Liver (tissue), 9 donors: ENCODE data around the gene ATG2B. TPM values are rescaled to one million over a fixed set of nuclear protein-coding genes. Genes with fewer than 3 reads are reported as not detected.

ENCODE experiments used
- DNase-seq: peaks from one replicate; pipeline ENCODE4 v3.0.0-alpha.2; 2017; ENCODE audit warnings: low spot score
- H3K27ac ChIP-seq, 2 donors: one replicate each; pipeline ENCODE4 v1.7.0; 2013; ENCODE audit warnings: inconsistent platforms in 2 of 2, low read length in 2 of 2, control low read depth in 1 of 2, low read depth in 1 of 2, mild to moderate bottlenecking in 1 of 2
- H3K27me3 ChIP-seq, 4 donors: one replicate each; pipeline versions ENCODE4 v1.6.1 to v1.7.0; 2013; ENCODE audit warnings: low read length in 3 of 4, inconsistent platforms in 1 of 4, mild to moderate bottlenecking in 1 of 4, moderate library complexity in 1 of 4; ENCODE audit not compliant: control insufficient read depth in 4 of 4, insufficient read depth in 4 of 4
- H3K36me3 ChIP-seq, 4 donors: one replicate each; pipeline versions ENCODE4 v1.6.1 to v1.7.0; 2013; ENCODE audit warnings: low read length in 3 of 4, mild to moderate bottlenecking in 3 of 4, low read depth in 1 of 4, moderate library complexity in 1 of 4; ENCODE audit not compliant: control insufficient read depth in 4 of 4, insufficient read depth in 3 of 4
- H3K4me1 ChIP-seq, 4 donors: one replicate each; pipeline versions ENCODE4 v1.6.1 to v1.7.0; 2013; ENCODE audit warnings: low read length in 3 of 4, mild to moderate bottlenecking in 3 of 4, moderate library complexity in 1 of 4; ENCODE audit not compliant: control insufficient read depth in 4 of 4, insufficient read depth in 4 of 4
- H3K4me3 ChIP-seq, 3 donors: one replicate each; pipeline versions ENCODE4 v1.6.1 to v1.7.0; 2013; ENCODE audit warnings: low read length in 3 of 3, control low read depth in 1 of 3, low read depth in 1 of 3, mild to moderate bottlenecking in 1 of 3
- H3K9ac ChIP-seq, 2 donors: one replicate each; pipeline ENCODE4 v1.7.0; 2013; ENCODE audit warnings: low read length in 2 of 2, mild to moderate bottlenecking in 2 of 2, moderate library complexity in 2 of 2, control low read depth in 1 of 2, low read depth in 1 of 2
- H3K9me3 ChIP-seq, 4 donors: one replicate each; pipeline versions ENCODE4 v1.6.1 to v1.7.0; 2013; ENCODE audit warnings: low read length in 3 of 4; ENCODE audit not compliant: control insufficient read depth in 4 of 4
- ATF3 ChIP-seq: IDR thresholded peaks from 2 replicates; pipeline ENCODE4 v1.6.1; 2016; ENCODE audit warnings: antibody characterized with exemption
- CTCF ChIP-seq: fragments of 150-350 bp; IDR thresholded peaks from 2 replicates; pipeline ENCODE4 v1.5.1; 2017; ENCODE audit warnings: improper control_type of control experiment, low read depth, low read length; ENCODE audit not compliant: missing input control
- EGR1 ChIP-seq, 2 donors: IDR thresholded peaks; 2 replicates each; pipeline ENCODE4 v1.6.1; 2016 to 2018; ENCODE audit warnings: antibody characterized with exemption in 2 of 2, low read depth in 2 of 2
- FOXA1 ChIP-seq: IDR thresholded peaks from 2 replicates; pipeline ENCODE4 v1.6.1; 2016; ENCODE audit warnings: antibody characterized with exemption
- FOXA2 ChIP-seq: IDR thresholded peaks from 2 replicates; pipeline ENCODE4 v1.6.1; 2016; ENCODE audit warnings: antibody characterized with exemption
- GABPA ChIP-seq, 2 donors: IDR thresholded peaks in 1 of 2; conservative IDR thresholded peaks in 1 of 2; 2 replicates each; pipeline ENCODE4 v1.6.1; 2016; ENCODE audit warnings: antibody characterized with exemption in 2 of 2, mild to moderate bottlenecking in 1 of 2, moderate library complexity in 1 of 2
- HNF4G ChIP-seq: IDR thresholded peaks from 2 replicates; pipeline ENCODE4 v1.6.1; 2016; ENCODE audit warnings: antibody characterized with exemption
- JUND ChIP-seq, 2 donors: IDR thresholded peaks; 2 replicates each; pipeline ENCODE4 v1.6.1; 2016; ENCODE audit warnings: antibody characterized with exemption in 2 of 2
- NR2F2 ChIP-seq: IDR thresholded peaks from 2 replicates; pipeline ENCODE4 v1.6.1; 2016; ENCODE audit warnings: antibody characterized with exemption
- RAD21 ChIP-seq, 2 donors: IDR thresholded peaks; 2 replicates each; pipeline ENCODE4 v1.6.1; 2016; ENCODE audit warnings: antibody characterized with exemption in 2 of 2, mild to moderate bottlenecking in 2 of 2
- REST ChIP-seq: IDR thresholded peaks from 2 replicates; pipeline ENCODE4 v1.6.1; 2016; ENCODE audit warnings: antibody characterized with exemption, mild to moderate bottlenecking
- SP1 ChIP-seq: IDR thresholded peaks from 2 replicates; pipeline ENCODE4 v1.6.1; 2018; ENCODE audit warnings: antibody characterized with exemption, mild to moderate bottlenecking
- YY1 ChIP-seq: IDR thresholded peaks from 2 replicates; pipeline ENCODE4 v1.6.1; 2016; ENCODE audit warnings: antibody characterized with exemption, mild to moderate bottlenecking
- ZBTB33 ChIP-seq: IDR thresholded peaks from 2 replicates; pipeline ENCODE4 v1.6.1; 2016; ENCODE audit warnings: antibody characterized with exemption
- WGBS: extraction: QIAGEN DNeasy Blood & Tissue Kit; methylation state at CpG from one replicate; pipeline ENCODE4 v1.1.7; 2013; 5-methylcytosine and 5-hydroxymethylcytosine counted together
- polyA plus RNA-seq, 2 donors: library from polyadenylated mRNA; stranded (reverse) in 1 of 2; unstranded in 1 of 2; fragments of 200-250 nt in 1 of 2; fragments of >200 nt in 1 of 2; fragmentation: Nextera tagmentation in 1 of 2; extraction: Ambion mirVana in 1 of 2; gene quantifications; one replicate each; pipeline versions ENCODE4 v1.2.1 to v1.2.3, GENCODE V29; 2013 to 2015
- total RNA-seq, 2 donors: library from RNA; depleted of rRNA; stranded (reverse); fragments of >200 nt; gene quantifications; one replicate each; pipeline ENCODE4 v1.2.3, GENCODE V29; 2014
- donor health status: healthy.
- donor health status: healthy.
- donor health status: healthy.
- donor health status: healthy.
- donor health status: healthy.

The ATG2B gene
- total and polyA plus RNA-seq, 4 donors, result 4.7 to 36.0 (median 20.5) TPM

GRCh38 chr14:96274543-96274942, 88.6 kb downstream of the ATG2B start:
- Histone ChIP-seq H3K27ac (no peak overlapping the region), H3K36me3 (no peaks in the 10 kb centered on the region), H3K4me3 (no peak overlapping the region), H3K4me1 (peaks cover 0 to 4% (median 2%) of the 10 kb centered on the region in 4 donors), H3K9ac (no peak overlapping the region), H3K27me3 (no peaks in the 10 kb centered on the region), H3K9me3 (peaks cover 0 to 6% (median 3%) of the 10 kb centered on the region in 4 donors)
- DNase-seq, result no peak
- TF ChIP-seq FOXA2, result no peak
- no peak for TF ChIP-seq FOXA1
- no peak for TF ChIP-seq REST
- no peak for TF ChIP-seq GABPA (IDR thresholded peaks at IDR 0.05 in 1 of 2, conservative IDR thresholded peaks at IDR 0.05 in 1 of 2)
- TF ChIP-seq HNF4G, result no peak
- no peak for TF ChIP-seq RAD21 (IDR thresholded peaks at IDR 0.05)
- TF ChIP-seq SP1, result no peak
- TF ChIP-seq ATF3, result no peak
- no peak for TF ChIP-seq NR2F2
- no peak for TF ChIP-seq EGR1 (IDR thresholded peaks at IDR 0.05; ENCODE audit: low read depth in 2 of 2)
- TF ChIP-seq ZBTB33, result no peak
- no peak for TF ChIP-seq CTCF
- TF ChIP-seq JUND (IDR thresholded peaks at IDR 0.05), result no peak
- TF ChIP-seq YY1, result no peak
- 67% methylated on average over 6 of the region's 6 CpGs for WGBS

- H3K27ac ChIP-seq, result no peak overlapping the region
Measured at GRCh38 chr14:96274122-96274521, 89.0 kb downstream of the ATG2B start.

More at GRCh38 chr14:96274122-96274521, 89.0 kb downstream of the ATG2B start:
- no peak for DNase-seq
- Histone ChIP-seq H3K4me3 (no peak overlapping the region), H3K9ac (no peak overlapping the region), H3K27me3 (no peaks in the 10 kb centered on the region), H3K36me3 (no peaks in the 10 kb centered on the region), H3K4me1 (peaks cover 0 to 7% (median 4%) of the 10 kb centered on the region in 4 donors), H3K9me3 (peaks cover 0 to 6% (median 3%) of the 10 kb centered on the region in 4 donors)
- no peak for TF ChIP-seq ATF3
- 90% methylated on average over 5 of the region's 5 CpGs for WGBS
